Keratinocyte (primary cell): ENCODE data around the gene ATP13A1. TPM values are rescaled to one million over a fixed set of nuclear protein-coding genes. Genes with fewer than 3 reads are reported as not detected.

Experiments used
- DNase-seq: peaks from one replicate; pipeline ENCODE4 v3.0.0-alpha.2; 2011; ENCODE audit warnings: low read depth, missing footprints, low spot score
- FAIRE-seq: peaks from 2 replicates; lab custom pipeline; 2011; peaks lifted over from hg19 to GRCh38; lab: Jason Lieb, UNC
- H2AFZ ChIP-seq: 2 replicates; pipeline ENCODE4 v1.6.0; 2012; ENCODE audit warnings: low read length, control low read depth, inconsistent platforms; ENCODE audit not compliant: control insufficient read depth
- H3K27ac ChIP-seq: 2 replicates; pipeline ENCODE4 v1.5.1; 2011; ENCODE audit warnings: low read length; ENCODE audit not compliant: control insufficient read depth, insufficient read depth
- H3K27me3 ChIP-seq: 3 replicates; pipeline ENCODE4 v1.6.0; 2011; ENCODE audit warnings: low read length; ENCODE audit not compliant: control insufficient read depth, insufficient read depth; ENCODE audit errors: extremely low read depth
- H3K36me3 ChIP-seq, 2 experiments: 2 replicates in 1 of 2; 3 replicates in 1 of 2; pipeline ENCODE4 v1.5.1; 2011; ENCODE audit warnings: low read length in 2 of 2, mild to moderate bottlenecking in 1 of 2; ENCODE audit not compliant: control insufficient read depth in 2 of 2, insufficient read depth in 2 of 2; ENCODE audit errors: extremely low read depth in 1 of 2
- H3K4me1 ChIP-seq: 3 replicates; pipeline ENCODE4 v1.5.1; 2011; ENCODE audit warnings: low read length; ENCODE audit not compliant: control insufficient read depth, insufficient read depth; ENCODE audit errors: extremely low read depth
- H3K4me2 ChIP-seq: 3 replicates; pipeline ENCODE4 v1.6.0; 2011; ENCODE audit warnings: low read depth, low read length; ENCODE audit not compliant: control insufficient read depth, insufficient read depth; ENCODE audit errors: extremely low read depth
- H3K4me3 ChIP-seq, 3 experiments: fragments of 200-600 bp in 1 of 3; sonication (generic) in 1 of 3; 2 replicates in 2 of 3; 3 replicates in 1 of 3; pipeline ENCODE4 v1.5.1; 2011 to 2016; ENCODE audit warnings: low read length in 3 of 3, mild to moderate bottlenecking in 3 of 3, control low read depth in 2 of 3, inconsistent platforms in 1 of 3, low read depth in 1 of 3, mixed read lengths in 1 of 3, mixed run types in 1 of 3, moderate library complexity in 1 of 3; ENCODE audit not compliant: control insufficient read depth in 2 of 3, insufficient read depth in 2 of 3; ENCODE audit errors: extremely low read depth in 1 of 3
- H3K79me2 ChIP-seq: 2 replicates; pipeline ENCODE4 v1.6.0; 2012; ENCODE audit warnings: low read length; ENCODE audit not compliant: control insufficient read depth, insufficient read depth
- H3K9ac ChIP-seq: 3 replicates; pipeline ENCODE4 v1.6.0; 2011; ENCODE audit warnings: low read length; ENCODE audit not compliant: control insufficient read depth, insufficient read depth; ENCODE audit errors: extremely low read depth
- H3K9me1 ChIP-seq: 3 replicates; pipeline ENCODE4 v1.6.0; 2011; ENCODE audit warnings: low read length; ENCODE audit not compliant: control insufficient read depth, insufficient read depth; ENCODE audit errors: extremely low read depth
- H3K9me3 ChIP-seq: 2 replicates; pipeline ENCODE4 v1.5.1; 2012; ENCODE audit warnings: low read depth, low read length; ENCODE audit not compliant: control insufficient read depth
- H4K20me1 ChIP-seq: 3 replicates; pipeline ENCODE4 v1.6.0; 2011; ENCODE audit warnings: low read length; ENCODE audit not compliant: control insufficient read depth, insufficient read depth; ENCODE audit errors: extremely low read depth
- EZH2 ChIP-seq: IDR thresholded peaks from one replicate; pipeline ENCODE4 v1.6.1; 2012; ENCODE audit warnings: inconsistent platforms, mild to moderate bottlenecking, low read length, moderate library complexity
- dilution Hi-C: fragments of 300-500 bp; cut with MboI; formaldehyde crosslinking; loops from one replicate; pipeline ENCODE4 v1.7.0; 2020; ENCODE audit warnings: low sequenced_read_pairs; ENCODE audit not compliant: extremely low pct_ligation_motif_present
- polyA plus RNA-seq, 5 experiments: library from polyadenylated mRNA; depleted of rRNA in 3 of 5; stranded (reverse) in 3 of 5; stranded (forward) in 1 of 5; unstranded in 1 of 5; fragments of >200 nt; gene quantifications; 1 replicate in 1 of 5; 2 replicates in 3 of 5; 3 replicates in 1 of 5; pipeline versions ENCODE4 v1.2.1 to v1.2.3, GENCODE V29; 2011 to 2012; ENCODE audit warnings: missing spikeins in 2 of 5, low read depth in 1 of 5, low replicate concordance in 1 of 5
- TF ChIP-seq, protein P1 (sequence below), 3 experiments: IDR thresholded peaks in 1 of 3; conservative IDR thresholded peaks in 1 of 3; optimal IDR thresholded peaks in 1 of 3; 2 replicates in 2 of 3; 3 replicates in 1 of 3; pipeline versions ENCODE3 to v1.5.1; 2011; ENCODE audit warnings: low read length in 3 of 3, mild to moderate bottlenecking in 3 of 3, moderate library complexity in 2 of 3, control low read depth in 1 of 3, inconsistent platforms in 1 of 3; ENCODE audit not compliant: insufficient read depth in 2 of 3; ENCODE audit errors: extremely low read depth in 1 of 3

ATP13A1 gene
- polyA plus RNA-seq, 1 donor (not counting 4 experiments of a cell fraction or from before 2014, with no cell fraction given), result 9.8 TPM

DNA sequence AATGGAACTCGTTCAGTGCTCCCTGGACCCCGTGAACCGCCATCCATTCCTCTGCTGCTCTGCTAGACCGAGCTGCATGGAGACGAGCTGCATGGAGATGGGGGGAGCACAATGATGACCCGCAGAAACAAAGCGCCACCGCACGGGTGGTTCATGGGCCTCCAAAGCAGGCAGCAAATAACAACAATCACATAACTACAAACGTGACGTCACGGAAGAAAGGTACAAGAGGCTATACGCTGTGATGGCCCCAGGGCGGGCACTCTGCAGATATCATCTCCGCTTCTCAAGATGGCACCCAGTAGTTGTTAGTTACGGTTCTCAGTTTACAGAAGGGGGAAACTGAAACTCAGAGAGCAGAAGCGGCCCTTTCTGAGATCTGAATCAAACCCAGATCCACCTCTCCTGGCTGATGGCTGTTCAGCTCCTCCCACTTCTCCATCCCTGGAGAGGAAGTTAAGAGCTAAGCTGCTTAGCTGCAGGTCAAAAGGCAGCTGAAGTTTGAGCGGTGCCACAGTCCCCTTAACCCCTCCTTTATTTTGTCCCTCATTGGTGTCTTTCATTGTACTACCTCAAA is 1.7 kb downstream of the ATP13A1 start:
- Histone ChIP-seq H3K9me1 (no peaks in the 10 kb centered on the region), H3K4me2 (peak overlapping the region; percentile 77), H3K27ac (no peak overlapping the region), H3K36me3 (peaks cover 23 to 30% of the 10 kb centered on the region in 2 experiments), H3K79me2 (peaks cover 35% of the 10 kb centered on the region), H3K4me3 (no peak overlapping the region), H3K27me3 (no peaks in the 10 kb centered on the region), H3K4me1 (peaks cover 16% of the 10 kb centered on the region), H4K20me1 (peaks cover 6% of the 10 kb centered on the region), H3K9ac (no peak overlapping the region), H3K9me3 (no peaks in the 10 kb centered on the region), H2AFZ (no peak overlapping the region)
- dilution Hi-C loops, result no loop called here
- FAIRE-seq, result no peak
- TF ChIP-seq, protein P1, sequence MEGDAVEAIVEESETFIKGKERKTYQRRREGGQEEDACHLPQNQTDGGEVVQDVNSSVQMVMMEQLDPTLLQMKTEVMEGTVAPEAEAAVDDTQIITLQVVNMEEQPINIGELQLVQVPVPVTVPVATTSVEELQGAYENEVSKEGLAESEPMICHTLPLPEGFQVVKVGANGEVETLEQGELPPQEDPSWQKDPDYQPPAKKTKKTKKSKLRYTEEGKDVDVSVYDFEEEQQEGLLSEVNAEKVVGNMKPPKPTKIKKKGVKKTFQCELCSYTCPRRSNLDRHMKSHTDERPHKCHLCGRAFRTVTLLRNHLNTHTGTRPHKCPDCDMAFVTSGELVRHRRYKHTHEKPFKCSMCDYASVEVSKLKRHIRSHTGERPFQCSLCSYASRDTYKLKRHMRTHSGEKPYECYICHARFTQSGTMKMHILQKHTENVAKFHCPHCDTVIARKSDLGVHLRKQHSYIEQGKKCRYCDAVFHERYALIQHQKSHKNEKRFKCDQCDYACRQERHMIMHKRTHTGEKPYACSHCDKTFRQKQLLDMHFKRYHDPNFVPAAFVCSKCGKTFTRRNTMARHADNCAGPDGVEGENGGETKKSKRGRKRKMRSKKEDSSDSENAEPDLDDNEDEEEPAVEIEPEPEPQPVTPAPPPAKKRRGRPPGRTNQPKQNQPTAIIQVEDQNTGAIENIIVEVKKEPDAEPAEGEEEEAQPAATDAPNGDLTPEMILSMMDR (optimal IDR thresholded peaks at IDR 0.05 in 1 of 3, IDR thresholded peaks at IDR 0.05 in 1 of 3, conservative IDR thresholded peaks at IDR 0.05 in 1 of 3; ENCODE audit: extremely low read depth in 1 of 3, insufficient read depth in 2 of 3, low read length in 3 of 3), result no peak
- TF ChIP-seq EZH2, result no peak
- no peak for DNase-seq

- no peak for TF ChIP-seq EZH2
- TF ChIP-seq, protein P1 (optimal IDR thresholded peaks at IDR 0.05 in 1 of 3, IDR thresholded peaks at IDR 0.05 in 1 of 3, conservative IDR thresholded peaks at IDR 0.05 in 1 of 3; ENCODE audit: extremely low read depth in 1 of 3, insufficient read depth in 2 of 3, low read length in 3 of 3), result no peak
- no peak overlapping the region for H3K27ac ChIP-seq
- H3K9me1 ChIP-seq, result no peaks in the 10 kb centered on the region
- no peak overlapping the region for H3K9ac ChIP-seq
- H2AFZ ChIP-seq, result no peak overlapping the region
- peak overlapping the region; percentile 77 for H3K4me2 ChIP-seq
- H3K9me3 ChIP-seq, result no peaks in the 10 kb centered on the region
- H3K27me3 ChIP-seq, result no peaks in the 10 kb centered on the region
- no peak overlapping the region for H3K4me3 ChIP-seq
- DNase-seq (no peak), FAIRE-seq (no peak)
- peaks cover 28 to 30% of the 10 kb centered on the region in 2 experiments for H3K36me3 ChIP-seq
- dilution Hi-C loops, result no loop called here
- H3K79me2 ChIP-seq, result peaks cover 35% of the 10 kb centered on the region
- peaks cover 16% of the 10 kb centered on the region for H3K4me1 ChIP-seq
- peaks cover 6% of the 10 kb centered on the region for H4K20me1 ChIP-seq
Observed at GRCh38 chr19:19661141-19661674, 2.3 kb downstream of the ATP13A1 start.
